H9 (cell line): ENCODE measurements around the gene SWAP70. TPM values are rescaled to one million over a fixed set of nuclear protein-coding genes. Genes with fewer than 3 reads are reported as not detected.

Experiments used
- DNase-seq: peaks from one replicate; pipeline ENCODE4 v3.0.0-alpha.2; 2017
- H2AFZ ChIP-seq: one replicate; pipeline ENCODE4 v1.6.1; 2013; ENCODE audit warnings: mild to moderate bottlenecking, low read length, control low read depth, moderate library complexity
- H2AK5ac ChIP-seq: 2 replicates; pipeline ENCODE4 v1.6.1; 2013; ENCODE audit warnings: low read length, control low read depth, mixed read lengths; ENCODE audit not compliant: insufficient read length
- H2BK120ac ChIP-seq: one replicate; pipeline ENCODE4 v1.6.1; 2013; ENCODE audit warnings: low read depth, mild to moderate bottlenecking, low read length, control low read depth, inconsistent platforms; ENCODE audit not compliant: poor library complexity, severe bottlenecking
- H2BK12ac ChIP-seq: 2 replicates; pipeline ENCODE4 v1.6.1; 2013; ENCODE audit warnings: low read length, control low read depth, mixed read lengths, low read depth; ENCODE audit not compliant: insufficient read length
- H2BK15ac ChIP-seq: 2 replicates; pipeline ENCODE4 v1.6.1; 2013; ENCODE audit warnings: low read depth, low read length, control low read depth
- H2BK20ac ChIP-seq: one replicate; pipeline ENCODE4 v1.6.1; 2013; ENCODE audit warnings: low read depth, mild to moderate bottlenecking, low read length, control low read depth, inconsistent platforms; ENCODE audit not compliant: poor library complexity, severe bottlenecking
- H2BK5ac ChIP-seq: 2 replicates; pipeline ENCODE4 v1.6.1; 2013; ENCODE audit warnings: low read length, control low read depth, mixed read lengths; ENCODE audit not compliant: insufficient read length
- H3K14ac ChIP-seq: 2 replicates; pipeline ENCODE4 v1.6.1; 2013; ENCODE audit warnings: low read length, control low read depth; ENCODE audit not compliant: insufficient read depth
- H3K18ac ChIP-seq: 2 replicates; pipeline ENCODE4 v1.6.1; 2013; ENCODE audit warnings: low read depth, mild to moderate bottlenecking, mixed read lengths, low read length, control low read depth; ENCODE audit not compliant: insufficient read length
- H3K23ac ChIP-seq: 2 replicates; pipeline ENCODE4 v1.6.1; 2013; ENCODE audit warnings: low read length, control low read depth, mixed read lengths, low read depth; ENCODE audit not compliant: insufficient read length
- H3K23me2 ChIP-seq: 2 replicates; pipeline ENCODE4 v1.6.1; 2013; ENCODE audit warnings: low read depth, mild to moderate bottlenecking, mixed read lengths, low read length, control low read depth; ENCODE audit not compliant: insufficient read length, poor library complexity, severe bottlenecking
- H3K27ac ChIP-seq: 2 replicates; pipeline ENCODE4 v1.5.1; 2013; ENCODE audit warnings: low read length, control low read depth, mixed read lengths, low read depth; ENCODE audit not compliant: insufficient read length
- H3K27me3 ChIP-seq: 2 replicates; pipeline ENCODE4 v1.6.1; 2013; ENCODE audit warnings: low read length, control low read depth, inconsistent platforms; ENCODE audit not compliant: insufficient read depth
- H3K4ac ChIP-seq: 2 replicates; pipeline ENCODE4 v1.6.1; 2013; ENCODE audit warnings: low read depth, mild to moderate bottlenecking, control low read depth, inconsistent platforms, low read length, moderate library complexity
- H3K4me1 ChIP-seq: 2 replicates; pipeline ENCODE4 v1.6.1; 2013; ENCODE audit warnings: low read length, control low read depth, inconsistent platforms; ENCODE audit not compliant: insufficient read depth
- H3K4me2 ChIP-seq: 2 replicates; pipeline ENCODE4 v1.6.1; 2013; ENCODE audit warnings: low read length, control low read depth, mixed read lengths; ENCODE audit not compliant: insufficient read length, insufficient read depth
- H3K56ac ChIP-seq: 2 replicates; pipeline ENCODE4 v1.6.1; 2013; ENCODE audit warnings: low read depth, mild to moderate bottlenecking, mixed read lengths, low read length, control low read depth; ENCODE audit not compliant: insufficient read length
- H3K79me1 ChIP-seq: 2 replicates; pipeline ENCODE4 v1.6.1; 2013; ENCODE audit warnings: low read depth, mild to moderate bottlenecking, moderate library complexity, low read length, control low read depth, inconsistent platforms; ENCODE audit not compliant: insufficient read depth, poor library complexity, severe bottlenecking
- H3K79me2 ChIP-seq: 2 replicates; pipeline ENCODE4 v1.6.1; 2013; ENCODE audit warnings: low read length, control low read depth, inconsistent platforms; ENCODE audit not compliant: insufficient read depth
- H3K9ac ChIP-seq: 2 replicates; pipeline ENCODE4 v1.6.1; 2013; ENCODE audit warnings: low read length, control low read depth, mixed read lengths; ENCODE audit not compliant: insufficient read length; ENCODE audit errors: extremely low read depth
- H3K9me3 ChIP-seq: one replicate; pipeline ENCODE4 v1.6.1; 2013; ENCODE audit warnings: low read depth, low read length, inconsistent platforms; ENCODE audit not compliant: control insufficient read depth
- H3T11ph ChIP-seq: one replicate; pipeline ENCODE4 v1.6.1; 2013; ENCODE audit warnings: mild to moderate bottlenecking, low read length, control low read depth, inconsistent platforms
- H4K20me1 ChIP-seq: one replicate; pipeline ENCODE4 v1.6.1; 2013; ENCODE audit not compliant: control insufficient read depth, insufficient read length, insufficient read depth
- H4K5ac ChIP-seq: 2 replicates; pipeline ENCODE4 v1.6.1; 2013; ENCODE audit warnings: low read depth, mild to moderate bottlenecking, mixed read lengths, low read length, control low read depth; ENCODE audit not compliant: insufficient read length
- H4K8ac ChIP-seq: replicated peaks from 2 replicates; pipeline ENCODE4 v1.6.1; 2013; ENCODE audit warnings: low read length, control low read depth, mixed read lengths, low read depth; ENCODE audit not compliant: insufficient read length
- H4K91ac ChIP-seq: 2 replicates; pipeline ENCODE4 v1.6.1; 2013; ENCODE audit warnings: low read depth, mild to moderate bottlenecking, moderate library complexity, mixed read lengths, low read length, control low read depth; ENCODE audit not compliant: insufficient read length
- H3K27ac Mint-ChIP-seq, 3 experiments: 2 replicates in 2 of 3; 3 replicates in 1 of 3; pipeline ENCODE4 v1.8.0; 2020 to 2021; ENCODE audit warnings: mixed read lengths in 3 of 3, mild to moderate bottlenecking in 1 of 3, moderate library complexity in 1 of 3
- H3K27me3 Mint-ChIP-seq: 2 replicates; pipeline ENCODE4 v1.8.0; 2021; ENCODE audit warnings: low read depth, mild to moderate bottlenecking, moderate library complexity, mixed read lengths
- H3K36me3 Mint-ChIP-seq, 3 experiments: 2 replicates in 2 of 3; 3 replicates in 1 of 3; pipeline ENCODE4 v1.8.0; 2020 to 2021; ENCODE audit warnings: low read depth in 3 of 3, mixed read lengths in 3 of 3; ENCODE audit not compliant: insufficient read depth in 1 of 3
- H3K4me1 Mint-ChIP-seq, 2 experiments: 2 replicates each; pipeline ENCODE4 v1.8.0; 2020; ENCODE audit warnings: mixed read lengths in 2 of 2
- H3K4me3 Mint-ChIP-seq, 2 experiments: 2 replicates in 1 of 2; 3 replicates in 1 of 2; pipeline ENCODE4 v1.8.0; 2020 to 2021; ENCODE audit warnings: mild to moderate bottlenecking in 2 of 2, mixed read lengths in 2 of 2, moderate library complexity in 1 of 2
- H3K9me3 Mint-ChIP-seq, 2 experiments: 2 replicates in 1 of 2; 3 replicates in 1 of 2; pipeline ENCODE4 v1.8.0; 2020; ENCODE audit warnings: mild to moderate bottlenecking in 2 of 2, mixed read lengths in 2 of 2, moderate library complexity in 1 of 2
- WGBS: extraction: QIAGEN DNeasy Blood & Tissue Kit; methylation state at CpG from one replicate; pipeline ENCODE4 v1.1.7; 2013; ENCODE audit warnings: missing lambda C conversion rate, low lambda C conversion rate, mixed read lengths; ENCODE audit not compliant: insufficient read length; ENCODE audit errors: extremely low coverage; 5-methylcytosine and 5-hydroxymethylcytosine counted together
- total RNA-seq: library from RNA; stranded (reverse); gene quantifications from 2 replicates; pipeline ENCODE4 v1.2.1, GENCODE V29; 2021
- TF ChIP-seq, protein P1 (sequence below): fragments of 200-600 bp; sonication (generic); conservative IDR thresholded peaks from 3 replicates; pipeline ENCODE4 v1.8.0; 2021; ENCODE audit warnings: antibody characterized with exemption, mild to moderate bottlenecking

SWAP70 gene
- total RNA-seq, 1 experiment from 2014 or later = 34.4 TPM

DNA sequence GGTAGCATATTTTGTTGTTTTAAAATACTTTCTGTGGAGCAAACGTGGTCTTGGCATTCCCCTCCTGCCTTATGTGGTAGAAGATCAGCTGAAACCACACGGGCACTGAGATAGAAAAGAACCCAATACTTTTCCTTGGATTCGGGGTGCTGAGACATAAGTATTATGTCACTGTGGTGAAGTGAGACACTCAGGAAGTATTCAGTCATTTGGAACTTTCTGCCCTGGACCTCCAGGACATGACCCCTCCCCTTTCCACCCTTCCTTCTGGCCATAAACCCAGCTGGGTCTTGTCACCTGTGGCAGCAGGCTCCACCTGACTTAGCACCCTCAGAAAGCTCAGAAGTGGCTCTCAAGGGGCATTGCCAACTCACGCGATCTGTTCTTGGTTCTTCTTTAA is 123.4 kb downstream of the SWAP70 start:
- Mint-ChIP-seq H3K9me3 (no peaks in the 10 kb centered on the region), H3K4me1 (peaks cover 0 to 4% of the 10 kb centered on the region in 2 experiments; a peak in 1 of 4 replicates), H3K27me3 (no peaks in the 10 kb centered on the region), H3K36me3 (peaks cover 14 to 48% (median 18%) of the 10 kb centered on the region in 3 experiments; a peak in 5 of 7 replicates), H3K27ac (no peak overlapping the region), H3K4me3 (no peak overlapping the region)
- Histone ChIP-seq H3K23ac (no peak overlapping the region), H4K5ac (no peak overlapping the region), H3K4me1 (no peaks in the 10 kb centered on the region), H2AK5ac (no peak overlapping the region), H3K79me1 (no peaks in the 10 kb centered on the region), H4K20me1 (no peaks in the 10 kb centered on the region), H3K27ac (no peak overlapping the region), H3K79me2 (no peaks in the 10 kb centered on the region), H3K27me3 (no peaks in the 10 kb centered on the region), H2AFZ (no peak overlapping the region), H3K9ac (no peak overlapping the region), H4K91ac (no peak overlapping the region), H3K14ac (no peak overlapping the region), H2BK120ac (no peak overlapping the region), H2BK15ac (no peak overlapping the region), H3K9me3 (no peaks in the 10 kb centered on the region), H3T11ph (no peak overlapping the region), H2BK20ac (no peak overlapping the region), H3K18ac (no peak overlapping the region), H2BK5ac (no peak overlapping the region), H3K4me2 (no peak overlapping the region), H3K23me2 (no peaks in the 10 kb centered on the region), H2BK12ac (no peak overlapping the region), H3K4ac (no peak overlapping the region), H3K56ac (no peak overlapping the region), H4K8ac (no peak overlapping the region)
- TF ChIP-seq, protein P1, sequence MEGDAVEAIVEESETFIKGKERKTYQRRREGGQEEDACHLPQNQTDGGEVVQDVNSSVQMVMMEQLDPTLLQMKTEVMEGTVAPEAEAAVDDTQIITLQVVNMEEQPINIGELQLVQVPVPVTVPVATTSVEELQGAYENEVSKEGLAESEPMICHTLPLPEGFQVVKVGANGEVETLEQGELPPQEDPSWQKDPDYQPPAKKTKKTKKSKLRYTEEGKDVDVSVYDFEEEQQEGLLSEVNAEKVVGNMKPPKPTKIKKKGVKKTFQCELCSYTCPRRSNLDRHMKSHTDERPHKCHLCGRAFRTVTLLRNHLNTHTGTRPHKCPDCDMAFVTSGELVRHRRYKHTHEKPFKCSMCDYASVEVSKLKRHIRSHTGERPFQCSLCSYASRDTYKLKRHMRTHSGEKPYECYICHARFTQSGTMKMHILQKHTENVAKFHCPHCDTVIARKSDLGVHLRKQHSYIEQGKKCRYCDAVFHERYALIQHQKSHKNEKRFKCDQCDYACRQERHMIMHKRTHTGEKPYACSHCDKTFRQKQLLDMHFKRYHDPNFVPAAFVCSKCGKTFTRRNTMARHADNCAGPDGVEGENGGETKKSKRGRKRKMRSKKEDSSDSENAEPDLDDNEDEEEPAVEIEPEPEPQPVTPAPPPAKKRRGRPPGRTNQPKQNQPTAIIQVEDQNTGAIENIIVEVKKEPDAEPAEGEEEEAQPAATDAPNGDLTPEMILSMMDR = no peak
- no peak for DNase-seq
- WGBS = no CpG with 5 or more reads among the region's 5 CpGs
